OCI-LY1 (cell line): ENCODE data around the gene GGT1.
"Not testable (repeated sequence)": the region's sequence is repeated elsewhere in the genome, so short reads cannot be mapped to it uniquely, and the experiment has no call there.

Source experiments
- H2AFZ ChIP-seq: fragments of 200-600 bp; sonication (generic), shearing (Covaris generic); 2 replicates; pipeline ENCODE4 v1.6.0; 2014; ENCODE audit warnings: antibody characterized with exemption, mild to moderate bottlenecking, low read length
- H3F3A ChIP-seq: fragments of 200-600 bp; sonication (generic), shearing (Covaris generic); 2 replicates; pipeline ENCODE4 v1.6.0; 2014; ENCODE audit warnings: mild to moderate bottlenecking, antibody characterized with exemption, low read length, moderate library complexity; ENCODE audit not compliant: insufficient read depth
- H3K27ac ChIP-seq: fragments of 200-600 bp; sonication (generic); 2 replicates; pipeline ENCODE4 v1.5.1; 2014; ENCODE audit warnings: low read length, mixed run types, mild to moderate bottlenecking, low read depth; ENCODE audit not compliant: poor library complexity, severe bottlenecking
- H3K27me3 ChIP-seq: fragments of 200-600 bp; sonication (generic); 2 replicates; pipeline ENCODE4 v1.6.0; 2014; ENCODE audit warnings: antibody characterized with exemption, mild to moderate bottlenecking, low read length, moderate library complexity; ENCODE audit not compliant: insufficient read depth
- H3K36me3 ChIP-seq: fragments of 200-600 bp; sonication (generic); 2 replicates; pipeline ENCODE4 v1.6.1; 2014; ENCODE audit warnings: mild to moderate bottlenecking, antibody characterized with exemption, low read length, moderate library complexity, mixed read lengths; ENCODE audit not compliant: insufficient read depth
- H3K4me1 ChIP-seq: fragments of 200-600 bp; sonication (generic); 2 replicates; pipeline ENCODE4 v1.5.1; 2014; ENCODE audit warnings: mild to moderate bottlenecking, low read length, moderate library complexity; ENCODE audit not compliant: insufficient read depth, severe bottlenecking
- H3K4me2 ChIP-seq: fragments of 200-600 bp; sonication (generic), shearing (Covaris generic); 2 replicates; pipeline ENCODE4 v1.6.1; 2014; ENCODE audit warnings: low read length
- H3K4me3 ChIP-seq: fragments of 200-600 bp; sonication (generic); 2 replicates; pipeline ENCODE4 v1.5.1; 2014; ENCODE audit warnings: low read length, low read depth, mild to moderate bottlenecking, mixed read lengths; ENCODE audit not compliant: poor library complexity, severe bottlenecking
- H3K79me2 ChIP-seq: fragments of 200-600 bp; shearing (Covaris generic); 2 replicates; pipeline ENCODE4 v1.6.1; 2016; ENCODE audit warnings: mixed run types, low read length, mixed read lengths; ENCODE audit not compliant: insufficient read depth
- H3K9ac ChIP-seq: fragments of 200-600 bp; sonication (generic), shearing (Covaris generic); 2 replicates; pipeline ENCODE4 v1.6.1; 2014; ENCODE audit warnings: mild to moderate bottlenecking, low read length, mixed read lengths
- H3K9me2 ChIP-seq: fragments of 200-600 bp; sonication (generic), shearing (Covaris generic); 2 replicates; pipeline ENCODE4 v1.6.1; 2014; ENCODE audit warnings: low read depth, mild to moderate bottlenecking, low read length, mixed read lengths
- H3K9me3 ChIP-seq: fragments of 200-600 bp; shearing (Covaris generic); 2 replicates; pipeline ENCODE4 v1.6.1; 2014; ENCODE audit warnings: low read length, mixed read lengths
- H4K20me1 ChIP-seq: fragments of 200-600 bp; sonication (generic), shearing (Covaris generic); 2 replicates; pipeline ENCODE4 v1.6.0; 2016; ENCODE audit warnings: mild to moderate bottlenecking, low read length; ENCODE audit not compliant: insufficient read depth
- EZH2 ChIP-seq: fragments of 200-600 bp; sonication (generic), shearing (Covaris generic); IDR thresholded peaks from 2 replicates; pipeline ENCODE4 v1.8.0; 2017; ENCODE audit warnings: borderline replicate concordance, mixed run types, mild to moderate bottlenecking, antibody characterized with exemption, low read length, moderate library complexity, mixed read lengths
- TF ChIP-seq, protein P1 (sequence below): fragments of 200-600 bp; sonication (generic), shearing (Covaris generic); IDR thresholded peaks from 2 replicates; pipeline ENCODE4 v1.5.1; 2017; ENCODE audit warnings: mild to moderate bottlenecking, antibody characterized with exemption, low read length, moderate library complexity, mixed read lengths

GGT1 gene

DNA sequence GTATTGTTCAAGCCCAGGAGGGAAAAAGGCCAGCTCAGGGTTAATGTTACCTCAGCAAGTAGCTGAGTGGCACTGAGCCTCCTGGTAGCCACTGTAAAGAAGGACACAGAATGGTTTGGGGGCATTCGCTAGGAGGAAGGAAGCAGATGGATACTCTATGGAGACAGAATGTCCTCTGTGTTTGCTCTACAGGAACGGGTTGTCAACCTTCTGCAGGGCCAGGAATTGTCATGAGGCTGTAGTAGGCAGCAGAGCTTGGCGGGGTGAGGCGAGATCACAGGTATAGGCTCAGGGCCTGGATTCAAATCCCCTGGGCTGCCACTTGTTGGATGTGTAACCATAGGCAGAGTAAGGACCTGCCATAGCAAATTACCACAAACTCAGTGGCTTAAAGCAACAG, 7.1 kb upstream of the GGT1 start:
- Histone ChIP-seq H3K4me2 (no peak overlapping the region), H3F3A (no peaks in the 10 kb centered on the region), H3K9ac (no peak overlapping the region), H3K27ac (no peak overlapping the region), H3K36me3 (no peaks in the 10 kb centered on the region), H2AFZ (no peak overlapping the region), H3K9me2 (no peaks in the 10 kb centered on the region), H3K9me3 (no peaks in the 10 kb centered on the region), H3K27me3 (0 out of 2 replicates have a peak, but pooled peaks cover 3% of the 10 kb centered on the region), H3K4me1 (peaks cover 11% of the 10 kb centered on the region), H4K20me1 (no peaks in the 10 kb centered on the region), H3K79me2 (no peaks in the 10 kb centered on the region), H3K4me3 (no peak overlapping the region)
- TF ChIP-seq, protein P1, sequence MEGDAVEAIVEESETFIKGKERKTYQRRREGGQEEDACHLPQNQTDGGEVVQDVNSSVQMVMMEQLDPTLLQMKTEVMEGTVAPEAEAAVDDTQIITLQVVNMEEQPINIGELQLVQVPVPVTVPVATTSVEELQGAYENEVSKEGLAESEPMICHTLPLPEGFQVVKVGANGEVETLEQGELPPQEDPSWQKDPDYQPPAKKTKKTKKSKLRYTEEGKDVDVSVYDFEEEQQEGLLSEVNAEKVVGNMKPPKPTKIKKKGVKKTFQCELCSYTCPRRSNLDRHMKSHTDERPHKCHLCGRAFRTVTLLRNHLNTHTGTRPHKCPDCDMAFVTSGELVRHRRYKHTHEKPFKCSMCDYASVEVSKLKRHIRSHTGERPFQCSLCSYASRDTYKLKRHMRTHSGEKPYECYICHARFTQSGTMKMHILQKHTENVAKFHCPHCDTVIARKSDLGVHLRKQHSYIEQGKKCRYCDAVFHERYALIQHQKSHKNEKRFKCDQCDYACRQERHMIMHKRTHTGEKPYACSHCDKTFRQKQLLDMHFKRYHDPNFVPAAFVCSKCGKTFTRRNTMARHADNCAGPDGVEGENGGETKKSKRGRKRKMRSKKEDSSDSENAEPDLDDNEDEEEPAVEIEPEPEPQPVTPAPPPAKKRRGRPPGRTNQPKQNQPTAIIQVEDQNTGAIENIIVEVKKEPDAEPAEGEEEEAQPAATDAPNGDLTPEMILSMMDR, result no peak
- TF ChIP-seq EZH2, result no peak

GRCh38 chr22:24597076-24597475, 5.9 kb upstream of the GGT1 start:
- H3K9me2 ChIP-seq, H4K20me1 ChIP-seq, H3K36me3 ChIP-seq, H3K79me2 ChIP-seq, H3F3A ChIP-seq, H3K4me3 ChIP-seq, H3K9ac ChIP-seq, H3K9me3 ChIP-seq, H2AFZ ChIP-seq, H3K4me2 ChIP-seq, H3K27me3 ChIP-seq, H3K27ac ChIP-seq: not testable (repeated sequence)
- H3K4me1 ChIP-seq, result peaks cover 11% of the 10 kb centered on the region

DNA sequence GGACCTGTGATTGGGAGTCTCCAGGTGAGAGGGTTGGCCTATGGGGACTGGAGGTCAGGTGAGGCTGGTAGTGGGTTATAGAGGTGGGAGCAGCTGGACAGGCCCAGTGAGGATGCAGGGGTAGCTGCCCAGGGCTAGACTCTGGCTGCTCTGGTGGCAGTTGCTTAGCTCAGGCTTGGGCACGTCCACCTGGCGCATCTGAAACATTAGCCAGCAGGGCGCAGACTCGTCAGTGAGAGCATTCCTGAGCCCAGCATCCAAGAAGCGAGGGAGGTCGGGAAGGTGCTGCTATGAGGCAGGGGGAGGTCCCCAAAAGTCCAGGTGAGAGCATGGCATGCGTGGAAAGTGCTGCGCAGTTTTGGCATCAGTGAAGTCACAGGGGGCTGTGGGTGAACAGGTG, 3.5 kb upstream of the GGT1 start:
- Histone ChIP-seq H3K4me2 (no peak overlapping the region), H3K4me3 (no peak overlapping the region), H3K36me3 (no peaks in the 10 kb centered on the region), H3K4me1 (peaks cover 4% of the 10 kb centered on the region), H2AFZ (no peak overlapping the region), H3K27me3 (no peaks in the 10 kb centered on the region), H3K27ac (no peak overlapping the region), H3F3A (no peaks in the 10 kb centered on the region), H3K9me2 (no peaks in the 10 kb centered on the region), H4K20me1 (no peaks in the 10 kb centered on the region), H3K9ac (no peak overlapping the region), H3K9me3 (no peaks in the 10 kb centered on the region), H3K79me2 (no peaks in the 10 kb centered on the region)
- TF ChIP-seq EZH2, result no peak
- TF ChIP-seq, protein P1, result no peak

DNA sequence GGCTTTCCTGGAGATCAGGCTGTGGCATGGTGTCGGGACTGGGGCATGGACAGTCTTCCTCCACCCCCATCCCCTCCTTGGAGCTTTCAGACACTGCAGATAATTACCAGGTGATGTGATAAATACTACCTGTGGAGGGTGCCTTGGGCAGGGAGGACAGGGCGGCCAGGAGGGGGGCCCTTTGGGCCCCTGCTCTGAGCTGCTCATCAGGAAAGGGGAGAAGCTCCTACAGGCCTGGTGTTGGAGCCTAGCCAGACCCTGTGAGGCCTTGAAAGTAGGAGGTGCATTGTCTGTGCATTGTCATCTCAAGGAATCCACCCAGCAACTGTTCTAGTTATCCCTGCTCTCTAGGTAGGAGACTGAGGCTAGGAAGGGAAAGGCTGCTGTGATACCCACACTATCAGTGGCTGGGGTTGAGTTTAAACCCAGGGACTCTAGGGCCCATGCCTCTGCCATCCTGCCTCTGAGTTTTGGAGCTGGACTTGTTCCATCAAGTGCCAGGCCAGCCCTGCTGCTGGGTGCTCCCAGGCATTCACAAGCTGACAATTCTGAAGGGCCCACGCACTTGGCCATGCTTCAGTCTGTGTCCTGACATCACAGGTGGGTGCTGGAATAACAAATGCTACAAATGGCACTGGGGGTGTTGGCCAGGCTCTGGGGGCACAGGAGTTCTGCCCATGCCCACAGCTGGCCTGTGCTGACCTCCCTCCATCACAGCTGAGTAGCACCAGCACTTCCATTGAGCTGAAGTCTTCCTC, 2.9 kb upstream of the GGT1 start:
- not testable (repeated sequence) for H3K4me3 ChIP-seq, H4K20me1 ChIP-seq, H3F3A ChIP-seq, H3K9ac ChIP-seq, H2AFZ ChIP-seq, H3K79me2 ChIP-seq, H3K9me2 ChIP-seq, H3K4me2 ChIP-seq, H3K27ac ChIP-seq, H3K9me3 ChIP-seq, H3K4me1 ChIP-seq, H3K27me3 ChIP-seq, H3K36me3 ChIP-seq
